GM12872 (cell line): ENCODE data around the gene NAGA.

Experiments used
- CTCF ChIP-seq: IDR thresholded peaks from 3 replicates; pipeline ENCODE4 v1.5.1; 2011; ENCODE audit warnings: low read depth, mild to moderate bottlenecking, low read length, moderate library complexity; ENCODE audit not compliant: insufficient read depth

Gene NAGA

GRCh38 chr22:42022162-42022847 is 48.3 kb downstream of the NAGA start:
- no peak for TF ChIP-seq CTCF

GRCh38 chr22:42021571-42021970 is 49.0 kb downstream of the NAGA start:
- no peak for TF ChIP-seq CTCF

GRCh38 chr22:42018224-42018623 is 52.4 kb downstream of the NAGA start:
- TF ChIP-seq CTCF: no peak

- TF ChIP-seq CTCF: no peak
These were observed 54.5 kb downstream of the NAGA start for GRCh38 chr22:42016111-42016510.

- TF ChIP-seq CTCF: no peak
These were observed 57.2 kb downstream of the NAGA start for GRCh38 chr22:42013385-42013784.

- no peak for TF ChIP-seq CTCF
These were observed 59.8 kb downstream of the NAGA start for GRCh38 chr22:42010778-42011177.
